GM20000 (cell line): ENCODE results near the gene PPFIA4.

Experiments used
- DNase-seq: peaks from one replicate; pipeline ENCODE4 v3.0.0; 2012; ENCODE audit warnings: low spot score
- CTCF ChIP-seq: IDR thresholded peaks from 2 replicates; pipeline ENCODE4 v1.5.1; 2012; ENCODE audit warnings: mild to moderate bottlenecking, control low read depth; ENCODE audit errors: extremely low read depth, missing control alignments

Gene PPFIA4

GRCh38 chr1:203093754-203094410, 67.6 kb downstream of the PPFIA4 start:
- TF ChIP-seq CTCF, result no peak
- DNase-seq, result no peak

GRCh38 chr1:203095061-203095690, 68.9 kb downstream of the PPFIA4 start:
- no peak for TF ChIP-seq CTCF
- DNase-seq, result no peak

- TF ChIP-seq CTCF, result no peak
- no peak for DNase-seq
Measured at GRCh38 chr1:203096566-203096965, 70.3 kb downstream of the PPFIA4 start.

- DNase-seq, result no peak
- TF ChIP-seq CTCF, result no peak
Measured at GRCh38 chr1:203097001-203097400, 70.7 kb downstream of the PPFIA4 start.

- no peak for TF ChIP-seq CTCF
- no peak for DNase-seq
Measured at GRCh38 chr1:203098445-203098844, 72.2 kb downstream of the PPFIA4 start.

GRCh38 chr1:203098914-203099520, 72.7 kb downstream of the PPFIA4 start:
- no peak for DNase-seq
- TF ChIP-seq CTCF, result no peak

GRCh38 chr1:203099805-203100515, 73.7 kb downstream of the PPFIA4 start:
- DNase-seq, result no peak

More at GRCh38 chr1:203099805-203100515, 73.7 kb downstream of the PPFIA4 start:
- TF ChIP-seq CTCF, result no peak
